ENCODE results near the gene SUMF1.

DNA sequence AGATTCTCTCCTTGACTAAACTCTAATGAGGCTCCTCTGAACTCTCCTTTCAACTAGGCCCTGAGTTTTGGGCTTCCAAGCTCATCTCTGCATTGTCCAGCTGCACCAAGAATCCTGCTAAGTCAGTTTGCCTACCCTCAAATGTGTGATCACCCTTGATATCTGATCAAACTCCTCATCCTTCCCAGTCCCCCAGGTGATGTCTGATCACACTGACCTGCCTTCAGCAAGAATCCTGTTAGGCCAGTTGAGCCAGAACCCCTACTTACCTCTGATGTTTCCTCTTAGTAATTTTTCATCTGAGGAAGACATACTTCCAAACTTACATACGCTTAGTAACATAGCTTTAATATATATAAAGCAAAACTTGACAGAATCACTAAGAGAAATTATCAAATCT is 28.8 kb downstream of the SUMF1 start:
- TF ChIP-seq, protein P1, sequence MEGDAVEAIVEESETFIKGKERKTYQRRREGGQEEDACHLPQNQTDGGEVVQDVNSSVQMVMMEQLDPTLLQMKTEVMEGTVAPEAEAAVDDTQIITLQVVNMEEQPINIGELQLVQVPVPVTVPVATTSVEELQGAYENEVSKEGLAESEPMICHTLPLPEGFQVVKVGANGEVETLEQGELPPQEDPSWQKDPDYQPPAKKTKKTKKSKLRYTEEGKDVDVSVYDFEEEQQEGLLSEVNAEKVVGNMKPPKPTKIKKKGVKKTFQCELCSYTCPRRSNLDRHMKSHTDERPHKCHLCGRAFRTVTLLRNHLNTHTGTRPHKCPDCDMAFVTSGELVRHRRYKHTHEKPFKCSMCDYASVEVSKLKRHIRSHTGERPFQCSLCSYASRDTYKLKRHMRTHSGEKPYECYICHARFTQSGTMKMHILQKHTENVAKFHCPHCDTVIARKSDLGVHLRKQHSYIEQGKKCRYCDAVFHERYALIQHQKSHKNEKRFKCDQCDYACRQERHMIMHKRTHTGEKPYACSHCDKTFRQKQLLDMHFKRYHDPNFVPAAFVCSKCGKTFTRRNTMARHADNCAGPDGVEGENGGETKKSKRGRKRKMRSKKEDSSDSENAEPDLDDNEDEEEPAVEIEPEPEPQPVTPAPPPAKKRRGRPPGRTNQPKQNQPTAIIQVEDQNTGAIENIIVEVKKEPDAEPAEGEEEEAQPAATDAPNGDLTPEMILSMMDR (conservative IDR thresholded peaks at IDR 0.05; ENCODE audit: low read length), result no peak
- TF ChIP-seq EZH2phosphoT487 (IDR thresholded peaks at IDR 0.05; ENCODE audit: borderline replicate concordance), result no peak
